HepG2 (cell line): ENCODE results near the gene COPS7A. TPM values are rescaled to one million over a fixed set of nuclear protein-coding genes. Genes with fewer than 3 reads are reported as not detected.
A peak's percentile ranks its signal among the peaks of the same experiment; 100 is the strongest.

Experiments
- BRD4 ChIP-seq: sonication (generic); formaldehyde crosslinking; IDR thresholded peaks from 2 replicates; pipeline ENCODE4 v1.4.0; 2020; ENCODE audit warnings: missing genetic modification reagents
- GATA4 ChIP-seq: sonication (generic); IDR thresholded peaks from 2 replicates; pipeline ENCODE4 v1.6.1; 2016; ENCODE audit warnings: antibody characterized with exemption, low read depth, borderline replicate concordance
- GPN1 ChIP-seq: sonication (generic); formaldehyde crosslinking; IDR thresholded peaks from 2 replicates; pipeline ENCODE4 v1.5.1; 2020; ENCODE audit warnings: missing genetic modification reagents, borderline replicate concordance
- NR2F6 ChIP-seq, 2 experiments: IDR thresholded peaks; 2 replicates each; pipeline ENCODE4 v1.6.1; 2016; ENCODE audit warnings: antibody characterized with exemption in 1 of 2, mild to moderate bottlenecking in 1 of 2
- ZNF331 ChIP-seq: sonication (generic); formaldehyde crosslinking; IDR thresholded peaks from 2 replicates; pipeline ENCODE4 v1.4.0; 2020; ENCODE audit warnings: missing genetic modification reagents
- ZNF34 ChIP-seq: sonication (generic); formaldehyde crosslinking; IDR thresholded peaks from 2 replicates; pipeline ENCODE4 v1.4.0; 2020; ENCODE audit warnings: mild to moderate bottlenecking, missing genetic modification reagents, borderline replicate concordance
- ZNF547 ChIP-seq: sonication (generic); formaldehyde crosslinking; IDR thresholded peaks from 2 replicates; pipeline ENCODE4 v1.5.1; 2020; ENCODE audit warnings: mild to moderate bottlenecking, missing genetic modification reagents
- polyA plus RNA-seq, 8 experiments: library from polyadenylated mRNA; depleted of rRNA in 3 of 8; stranded (reverse) in 7 of 8; unstranded in 1 of 8; fragments of >200 nt; fragmentation: Illumina TruSeq in 4 of 8; extraction: Trizol in 4 of 8; gene quantifications; 2 replicates each; pipeline versions ENCODE4 v1.2.1 to v1.2.3, GENCODE V29; 2011 to 2016; ENCODE audit warnings: low read depth in 4 of 8, missing spikeins in 1 of 8, mixed read lengths in 1 of 8; ENCODE audit not compliant: insufficient read depth in 1 of 8
- total RNA-seq, 5 experiments: library from RNA; depleted of rRNA; stranded (reverse); fragments of >200 nt; fragmentation: Illumina TruSeq; extraction: Trizol; gene quantifications; 2 replicates each; pipeline ENCODE4 v1.2.3, GENCODE V29; 2016; ENCODE audit warnings: low read depth in 1 of 5
- TF ChIP-seq, protein P1 (sequence below): conservative IDR thresholded peaks from 2 replicates; pipeline ENCODE4 v1.6.1; 2018; ENCODE audit warnings: missing genetic modification reagents
- TF ChIP-seq, protein P2 (sequence below): sonication (generic); formaldehyde crosslinking; IDR thresholded peaks from 2 replicates; pipeline ENCODE4 v1.4.0; 2020; ENCODE audit warnings: missing genetic modification reagents
- TF ChIP-seq, protein P3 (sequence below): sonication (generic); formaldehyde crosslinking; IDR thresholded peaks from 2 replicates; pipeline ENCODE4 v1.4.0; 2020; ENCODE audit warnings: missing genetic modification reagents
- TF ChIP-seq, protein P4 (sequence below): IDR thresholded peaks from 2 replicates; pipeline ENCODE4 v1.4.0; 2020; ENCODE audit warnings: mild to moderate bottlenecking, missing genetic modification reagents
- TF ChIP-seq, protein P5 (sequence below): sonication (generic); formaldehyde crosslinking; IDR thresholded peaks from 2 replicates; pipeline ENCODE4 v1.5.1; 2020; ENCODE audit warnings: missing genetic modification reagents, mild to moderate bottlenecking, borderline replicate concordance
- TF ChIP-seq, protein P6 (sequence below): sonication (generic); formaldehyde crosslinking; IDR thresholded peaks from 2 replicates; pipeline ENCODE4 v1.9.0; 2021; ENCODE audit warnings: missing genetic modification reagents, mild to moderate bottlenecking, borderline replicate concordance

Gene COPS7A
- total and polyA plus RNA-seq, 2 of the 13 experiments (the other 11 are each of a cell fraction or from before 2014, with no cell fraction given): 40.0 to 73.6 TPM

DNA sequence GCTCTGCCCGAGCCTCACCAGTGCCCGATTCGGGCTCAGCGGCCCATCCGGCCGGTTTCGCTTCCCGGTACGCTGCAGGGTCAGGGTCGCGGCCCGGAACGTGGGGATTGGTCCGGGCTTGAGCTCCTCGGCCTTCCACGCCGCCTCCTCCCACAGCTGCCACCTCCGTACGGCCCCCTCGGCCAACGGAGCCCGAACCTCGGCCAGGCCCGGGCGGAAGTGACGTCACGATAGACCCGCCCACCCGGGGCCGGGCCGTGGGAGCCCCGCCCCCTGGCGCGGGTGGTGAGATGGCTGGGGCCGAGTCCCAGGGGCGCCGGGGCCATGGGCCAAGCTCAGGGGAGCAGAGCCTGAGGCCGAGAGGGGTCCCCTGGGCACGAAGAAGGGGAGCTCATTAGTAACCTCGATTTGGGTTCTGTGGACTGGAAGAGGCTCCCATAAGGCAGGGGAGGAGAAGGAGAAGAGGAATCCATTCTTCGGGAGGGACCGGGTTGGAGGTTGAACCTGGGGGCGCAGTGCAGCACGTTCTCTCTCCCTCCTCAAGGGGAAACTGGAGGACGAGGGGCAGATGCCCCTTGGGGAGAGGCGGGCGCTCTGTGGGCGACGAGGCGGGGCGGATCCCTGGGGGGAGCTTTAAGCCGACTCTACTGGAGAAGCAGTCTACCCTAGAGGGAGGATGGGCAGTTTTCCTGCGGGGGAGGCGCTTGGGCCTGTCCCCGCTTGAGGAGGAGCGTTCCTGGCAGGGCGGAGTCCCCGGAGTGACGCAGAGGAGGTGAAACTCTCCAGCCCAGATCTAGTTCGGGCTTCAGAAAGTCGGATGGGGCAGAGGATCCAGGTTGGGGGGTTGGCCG, 29.3 kb downstream of the COPS7A start, which contains the start of gene MLF2 (continued):
- TF ChIP-seq, protein P1, sequence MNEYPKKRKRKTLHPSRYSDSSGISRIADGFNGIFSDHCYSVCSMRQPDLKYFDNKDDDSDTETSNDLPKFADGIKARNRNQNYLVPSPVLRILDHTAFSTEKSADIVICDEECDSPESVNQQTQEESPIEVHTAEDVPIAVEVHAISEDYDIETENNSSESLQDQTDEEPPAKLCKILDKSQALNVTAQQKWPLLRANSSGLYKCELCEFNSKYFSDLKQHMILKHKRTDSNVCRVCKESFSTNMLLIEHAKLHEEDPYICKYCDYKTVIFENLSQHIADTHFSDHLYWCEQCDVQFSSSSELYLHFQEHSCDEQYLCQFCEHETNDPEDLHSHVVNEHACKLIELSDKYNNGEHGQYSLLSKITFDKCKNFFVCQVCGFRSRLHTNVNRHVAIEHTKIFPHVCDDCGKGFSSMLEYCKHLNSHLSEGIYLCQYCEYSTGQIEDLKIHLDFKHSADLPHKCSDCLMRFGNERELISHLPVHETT (CRISPR knock-in tag): peak; percentile 70
- TF ChIP-seq, protein P2, sequence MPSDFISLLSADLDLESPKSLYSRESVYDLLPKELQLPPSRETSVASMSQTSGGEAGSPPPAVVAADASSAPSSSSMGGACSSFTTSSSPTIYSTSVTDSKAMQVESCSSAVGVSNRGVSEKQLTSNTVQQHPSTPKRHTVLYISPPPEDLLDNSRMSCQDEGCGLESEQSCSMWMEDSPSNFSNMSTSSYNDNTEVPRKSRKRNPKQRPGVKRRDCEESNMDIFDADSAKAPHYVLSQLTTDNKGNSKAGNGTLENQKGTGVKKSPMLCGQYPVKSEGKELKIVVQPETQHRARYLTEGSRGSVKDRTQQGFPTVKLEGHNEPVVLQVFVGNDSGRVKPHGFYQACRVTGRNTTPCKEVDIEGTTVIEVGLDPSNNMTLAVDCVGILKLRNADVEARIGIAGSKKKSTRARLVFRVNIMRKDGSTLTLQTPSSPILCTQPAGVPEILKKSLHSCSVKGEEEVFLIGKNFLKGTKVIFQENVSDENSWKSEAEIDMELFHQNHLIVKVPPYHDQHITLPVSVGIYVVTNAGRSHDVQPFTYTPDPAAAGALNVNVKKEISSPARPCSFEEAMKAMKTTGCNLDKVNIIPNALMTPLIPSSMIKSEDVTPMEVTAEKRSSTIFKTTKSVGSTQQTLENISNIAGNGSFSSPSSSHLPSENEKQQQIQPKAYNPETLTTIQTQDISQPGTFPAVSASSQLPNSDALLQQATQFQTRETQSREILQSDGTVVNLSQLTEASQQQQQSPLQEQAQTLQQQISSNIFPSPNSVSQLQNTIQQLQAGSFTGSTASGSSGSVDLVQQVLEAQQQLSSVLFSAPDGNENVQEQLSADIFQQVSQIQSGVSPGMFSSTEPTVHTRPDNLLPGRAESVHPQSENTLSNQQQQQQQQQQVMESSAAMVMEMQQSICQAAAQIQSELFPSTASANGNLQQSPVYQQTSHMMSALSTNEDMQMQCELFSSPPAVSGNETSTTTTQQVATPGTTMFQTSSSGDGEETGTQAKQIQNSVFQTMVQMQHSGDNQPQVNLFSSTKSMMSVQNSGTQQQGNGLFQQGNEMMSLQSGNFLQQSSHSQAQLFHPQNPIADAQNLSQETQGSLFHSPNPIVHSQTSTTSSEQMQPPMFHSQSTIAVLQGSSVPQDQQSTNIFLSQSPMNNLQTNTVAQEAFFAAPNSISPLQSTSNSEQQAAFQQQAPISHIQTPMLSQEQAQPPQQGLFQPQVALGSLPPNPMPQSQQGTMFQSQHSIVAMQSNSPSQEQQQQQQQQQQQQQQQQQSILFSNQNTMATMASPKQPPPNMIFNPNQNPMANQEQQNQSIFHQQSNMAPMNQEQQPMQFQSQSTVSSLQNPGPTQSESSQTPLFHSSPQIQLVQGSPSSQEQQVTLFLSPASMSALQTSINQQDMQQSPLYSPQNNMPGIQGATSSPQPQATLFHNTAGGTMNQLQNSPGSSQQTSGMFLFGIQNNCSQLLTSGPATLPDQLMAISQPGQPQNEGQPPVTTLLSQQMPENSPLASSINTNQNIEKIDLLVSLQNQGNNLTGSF: no peak
- TF ChIP-seq ZNF547: peak; percentile 87
- peak; percentile 65 for TF ChIP-seq BRD4 (CRISPR knock-in tag)
- TF ChIP-seq, protein P3, sequence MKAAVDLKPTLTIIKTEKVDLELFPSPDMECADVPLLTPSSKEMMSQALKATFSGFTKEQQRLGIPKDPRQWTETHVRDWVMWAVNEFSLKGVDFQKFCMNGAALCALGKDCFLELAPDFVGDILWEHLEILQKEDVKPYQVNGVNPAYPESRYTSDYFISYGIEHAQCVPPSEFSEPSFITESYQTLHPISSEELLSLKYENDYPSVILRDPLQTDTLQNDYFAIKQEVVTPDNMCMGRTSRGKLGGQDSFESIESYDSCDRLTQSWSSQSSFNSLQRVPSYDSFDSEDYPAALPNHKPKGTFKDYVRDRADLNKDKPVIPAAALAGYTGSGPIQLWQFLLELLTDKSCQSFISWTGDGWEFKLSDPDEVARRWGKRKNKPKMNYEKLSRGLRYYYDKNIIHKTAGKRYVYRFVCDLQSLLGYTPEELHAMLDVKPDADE: no peak
- peak; percentile 37; the same call in 1 of the 2 replicates for TF ChIP-seq GATA4
- TF ChIP-seq, protein P4, sequence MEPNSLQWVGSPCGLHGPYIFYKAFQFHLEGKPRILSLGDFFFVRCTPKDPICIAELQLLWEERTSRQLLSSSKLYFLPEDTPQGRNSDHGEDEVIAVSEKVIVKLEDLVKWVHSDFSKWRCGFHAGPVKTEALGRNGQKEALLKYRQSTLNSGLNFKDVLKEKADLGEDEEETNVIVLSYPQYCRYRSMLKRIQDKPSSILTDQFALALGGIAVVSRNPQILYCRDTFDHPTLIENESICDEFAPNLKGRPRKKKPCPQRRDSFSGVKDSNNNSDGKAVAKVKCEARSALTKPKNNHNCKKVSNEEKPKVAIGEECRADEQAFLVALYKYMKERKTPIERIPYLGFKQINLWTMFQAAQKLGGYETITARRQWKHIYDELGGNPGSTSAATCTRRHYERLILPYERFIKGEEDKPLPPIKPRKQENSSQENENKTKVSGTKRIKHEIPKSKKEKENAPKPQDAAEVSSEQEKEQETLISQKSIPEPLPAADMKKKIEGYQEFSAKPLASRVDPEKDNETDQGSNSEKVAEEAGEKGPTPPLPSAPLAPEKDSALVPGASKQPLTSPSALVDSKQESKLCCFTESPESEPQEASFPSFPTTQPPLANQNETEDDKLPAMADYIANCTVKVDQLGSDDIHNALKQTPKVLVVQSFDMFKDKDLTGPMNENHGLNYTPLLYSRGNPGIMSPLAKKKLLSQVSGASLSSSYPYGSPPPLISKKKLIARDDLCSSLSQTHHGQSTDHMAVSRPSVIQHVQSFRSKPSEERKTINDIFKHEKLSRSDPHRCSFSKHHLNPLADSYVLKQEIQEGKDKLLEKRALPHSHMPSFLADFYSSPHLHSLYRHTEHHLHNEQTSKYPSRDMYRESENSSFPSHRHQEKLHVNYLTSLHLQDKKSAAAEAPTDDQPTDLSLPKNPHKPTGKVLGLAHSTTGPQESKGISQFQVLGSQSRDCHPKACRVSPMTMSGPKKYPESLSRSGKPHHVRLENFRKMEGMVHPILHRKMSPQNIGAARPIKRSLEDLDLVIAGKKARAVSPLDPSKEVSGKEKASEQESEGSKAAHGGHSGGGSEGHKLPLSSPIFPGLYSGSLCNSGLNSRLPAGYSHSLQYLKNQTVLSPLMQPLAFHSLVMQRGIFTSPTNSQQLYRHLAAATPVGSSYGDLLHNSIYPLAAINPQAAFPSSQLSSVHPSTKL (CRISPR knock-in tag): peak; percentile 28; the same call in 1 of the 2 replicates
- peak; percentile 63; the same call in 1 of the 2 replicates for TF ChIP-seq ZNF34 (CRISPR knock-in tag)
- no peak for TF ChIP-seq NR2F6 (IDR thresholded peaks at IDR 0.05)
- peak; percentile 13; the same call in 1 of the 2 replicates for TF ChIP-seq NR2F6 (CRISPR knock-in tag; IDR thresholded peaks at IDR 0.05)
- 0 out of 2 replicates have a peak, but pooled peaks have one; percentile 46 for TF ChIP-seq GPN1
- TF ChIP-seq, protein P5, sequence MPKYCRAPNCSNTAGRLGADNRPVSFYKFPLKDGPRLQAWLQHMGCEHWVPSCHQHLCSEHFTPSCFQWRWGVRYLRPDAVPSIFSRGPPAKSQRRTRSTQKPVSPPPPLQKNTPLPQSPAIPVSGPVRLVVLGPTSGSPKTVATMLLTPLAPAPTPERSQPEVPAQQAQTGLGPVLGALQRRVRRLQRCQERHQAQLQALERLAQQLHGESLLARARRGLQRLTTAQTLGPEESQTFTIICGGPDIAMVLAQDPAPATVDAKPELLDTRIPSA (CRISPR knock-in tag): no peak
- TF ChIP-seq ZNF331 (CRISPR knock-in tag): peak; percentile 27
- TF ChIP-seq, protein P6, sequence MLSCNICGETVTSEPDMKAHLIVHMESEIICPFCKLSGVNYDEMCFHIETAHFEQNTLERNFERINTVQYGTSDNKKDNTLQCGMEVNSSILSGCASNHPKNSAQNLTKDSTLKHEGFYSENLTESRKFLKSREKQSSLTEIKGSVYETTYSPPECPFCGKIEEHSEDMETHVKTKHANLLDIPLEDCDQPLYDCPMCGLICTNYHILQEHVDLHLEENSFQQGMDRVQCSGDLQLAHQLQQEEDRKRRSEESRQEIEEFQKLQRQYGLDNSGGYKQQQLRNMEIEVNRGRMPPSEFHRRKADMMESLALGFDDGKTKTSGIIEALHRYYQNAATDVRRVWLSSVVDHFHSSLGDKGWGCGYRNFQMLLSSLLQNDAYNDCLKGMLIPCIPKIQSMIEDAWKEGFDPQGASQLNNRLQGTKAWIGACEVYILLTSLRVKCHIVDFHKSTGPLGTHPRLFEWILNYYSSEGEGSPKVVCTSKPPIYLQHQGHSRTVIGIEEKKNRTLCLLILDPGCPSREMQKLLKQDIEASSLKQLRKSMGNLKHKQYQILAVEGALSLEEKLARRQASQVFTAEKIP (CRISPR knock-in tag): no peak
